PC-9 (cell line): ENCODE measurements around the gene KCNJ16.

Source experiments
- EZH2 ChIP-seq: fragments of 200-600 bp; sonication (generic); IDR thresholded peaks from 2 replicates; pipeline ENCODE4 v1.8.0; 2017; ENCODE audit warnings: antibody characterized with exemption, low read depth
- TF ChIP-seq, protein P1 (sequence below): fragments of 200-600 bp; sonication (generic); conservative IDR thresholded peaks from 2 replicates; pipeline ENCODE4 v1.6.1; 2017; ENCODE audit warnings: mixed run types, antibody characterized with exemption, mild to moderate bottlenecking, moderate library complexity

- TF ChIP-seq, protein P1, sequence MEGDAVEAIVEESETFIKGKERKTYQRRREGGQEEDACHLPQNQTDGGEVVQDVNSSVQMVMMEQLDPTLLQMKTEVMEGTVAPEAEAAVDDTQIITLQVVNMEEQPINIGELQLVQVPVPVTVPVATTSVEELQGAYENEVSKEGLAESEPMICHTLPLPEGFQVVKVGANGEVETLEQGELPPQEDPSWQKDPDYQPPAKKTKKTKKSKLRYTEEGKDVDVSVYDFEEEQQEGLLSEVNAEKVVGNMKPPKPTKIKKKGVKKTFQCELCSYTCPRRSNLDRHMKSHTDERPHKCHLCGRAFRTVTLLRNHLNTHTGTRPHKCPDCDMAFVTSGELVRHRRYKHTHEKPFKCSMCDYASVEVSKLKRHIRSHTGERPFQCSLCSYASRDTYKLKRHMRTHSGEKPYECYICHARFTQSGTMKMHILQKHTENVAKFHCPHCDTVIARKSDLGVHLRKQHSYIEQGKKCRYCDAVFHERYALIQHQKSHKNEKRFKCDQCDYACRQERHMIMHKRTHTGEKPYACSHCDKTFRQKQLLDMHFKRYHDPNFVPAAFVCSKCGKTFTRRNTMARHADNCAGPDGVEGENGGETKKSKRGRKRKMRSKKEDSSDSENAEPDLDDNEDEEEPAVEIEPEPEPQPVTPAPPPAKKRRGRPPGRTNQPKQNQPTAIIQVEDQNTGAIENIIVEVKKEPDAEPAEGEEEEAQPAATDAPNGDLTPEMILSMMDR: no peak
- no peak for TF ChIP-seq EZH2
These were observed 45.4 kb downstream of the KCNJ16 start for GRCh38 chr17:70120425-70120824.
